Skeletal muscle satellite cell (primary cell): ENCODE data around the gene TINCR. TPM values are rescaled to one million over a fixed set of nuclear protein-coding genes. Genes with fewer than 3 reads are reported as not detected.
"Not testable (repeated sequence)": the region's sequence is repeated elsewhere in the genome, so short reads cannot be mapped to it uniquely, and the experiment has no call there.

Experiments used
- H3K27me3 ChIP-seq: 2 replicates; pipeline ENCODE4 v1.7.0; 2013; ENCODE audit warnings: low read length; ENCODE audit not compliant: control insufficient read depth, insufficient read depth
- H3K36me3 ChIP-seq: 2 replicates; pipeline ENCODE4 v1.7.0; 2013; ENCODE audit warnings: mild to moderate bottlenecking, control low read depth, low read length; ENCODE audit not compliant: insufficient read depth
- H3K4me1 ChIP-seq: 2 replicates; pipeline ENCODE4 v1.7.0; 2013; ENCODE audit warnings: low read length; ENCODE audit not compliant: control insufficient read depth, insufficient read depth
- H3K4me2 ChIP-seq: 2 replicates; pipeline ENCODE4 v1.7.0; 2013; ENCODE audit warnings: mild to moderate bottlenecking, low read length
- H3K4me3 ChIP-seq: 2 replicates; pipeline ENCODE4 v1.7.0; 2013; ENCODE audit warnings: low read length
- H3K9ac ChIP-seq: 2 replicates; pipeline ENCODE4 v1.7.0; 2013; ENCODE audit warnings: mild to moderate bottlenecking, low read depth, low read length, moderate library complexity
- H3K9me3 ChIP-seq: replicated peaks from 2 replicates; pipeline ENCODE4 v1.7.0; 2013; ENCODE audit warnings: mild to moderate bottlenecking, control low read depth, low read length
- total RNA-seq: library from RNA; depleted of rRNA; stranded (reverse); fragments of >200 nt; gene quantifications from 2 replicates; pipeline ENCODE4 v1.2.3, GENCODE V29; 2012; rRNA removed

TINCR gene
- total RNA-seq, result 0.44 TPM in 1 of 2 replicates, not detected in the other

DNA sequence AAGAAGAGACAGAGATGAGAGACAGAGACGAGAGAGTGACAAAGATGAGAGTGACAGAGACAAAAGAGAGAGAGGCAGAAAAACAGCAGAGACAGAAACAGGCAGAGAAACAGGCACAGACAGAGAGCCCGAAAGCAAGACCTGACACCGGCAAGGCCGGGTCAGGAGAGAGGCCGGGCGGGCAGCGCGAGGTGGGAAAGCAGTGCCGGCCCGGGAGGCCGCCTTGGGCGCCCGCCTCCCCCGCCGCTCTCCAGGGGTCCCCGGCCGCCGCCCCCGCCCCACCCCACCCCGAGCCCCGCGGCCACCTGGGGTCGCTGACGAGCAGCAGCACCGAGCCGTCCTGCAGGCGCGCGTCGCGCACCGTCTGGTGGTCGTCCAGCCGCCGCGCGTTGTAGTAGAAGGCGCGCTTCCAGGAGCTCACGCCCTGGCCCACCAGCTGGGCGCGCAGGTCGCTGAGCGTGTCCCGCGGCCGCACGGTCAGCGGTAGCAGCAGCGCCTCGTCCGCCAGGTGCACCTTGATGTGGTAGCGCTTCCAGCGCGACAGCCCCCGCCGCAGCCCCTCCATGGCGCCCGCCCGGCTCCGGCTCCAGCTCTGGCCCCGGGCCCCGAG is at the start of gene TINCR:
Gene TINCR (minus strand): TSS at position 594 of the 610 bp plus-strand sequence.
- Histone ChIP-seq H3K4me2 (peak within 1 kb of the TSS; percentile 49), H3K4me3 (no peak within 1 kb of the TSS), H3K9me3 (no peaks in the 10 kb centered on the region), H3K4me1 (no peaks in the 10 kb centered on the region), H3K9ac (no peak within 1 kb of the TSS), H3K27me3 (peaks cover 45% of the 10 kb centered on the region), H3K36me3 (no peaks in the 10 kb centered on the region)

DNA sequence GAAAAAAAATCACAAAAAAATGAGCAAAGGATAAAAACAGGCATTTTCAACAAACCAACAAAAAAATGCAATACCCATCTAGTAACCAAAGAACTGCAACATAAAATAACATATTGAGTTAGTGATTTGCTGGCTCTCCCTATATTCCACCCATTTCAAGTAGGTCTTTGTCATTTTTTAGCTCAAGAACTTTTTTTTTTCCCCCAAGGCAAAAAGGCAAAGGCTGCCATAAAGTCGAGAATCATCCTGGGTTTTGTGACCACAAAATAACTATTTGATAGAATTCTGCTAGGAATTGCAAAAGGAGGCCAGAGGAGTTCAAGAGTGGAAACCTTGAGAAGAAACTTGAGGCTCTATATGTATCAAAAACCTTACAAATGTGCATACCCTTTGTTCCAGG is 49.3 kb upstream of the TINCR start:
- Histone ChIP-seq H3K9me3 (no peaks in the 10 kb centered on the region), H3K36me3 (peaks cover 76% of the 10 kb centered on the region), H3K4me2 (no peak overlapping the region), H3K27me3 (no peaks in the 10 kb centered on the region), H3K4me1 (peaks cover 36% of the 10 kb centered on the region), H3K9ac (no peak overlapping the region), H3K4me3 (no peak overlapping the region)

DNA sequence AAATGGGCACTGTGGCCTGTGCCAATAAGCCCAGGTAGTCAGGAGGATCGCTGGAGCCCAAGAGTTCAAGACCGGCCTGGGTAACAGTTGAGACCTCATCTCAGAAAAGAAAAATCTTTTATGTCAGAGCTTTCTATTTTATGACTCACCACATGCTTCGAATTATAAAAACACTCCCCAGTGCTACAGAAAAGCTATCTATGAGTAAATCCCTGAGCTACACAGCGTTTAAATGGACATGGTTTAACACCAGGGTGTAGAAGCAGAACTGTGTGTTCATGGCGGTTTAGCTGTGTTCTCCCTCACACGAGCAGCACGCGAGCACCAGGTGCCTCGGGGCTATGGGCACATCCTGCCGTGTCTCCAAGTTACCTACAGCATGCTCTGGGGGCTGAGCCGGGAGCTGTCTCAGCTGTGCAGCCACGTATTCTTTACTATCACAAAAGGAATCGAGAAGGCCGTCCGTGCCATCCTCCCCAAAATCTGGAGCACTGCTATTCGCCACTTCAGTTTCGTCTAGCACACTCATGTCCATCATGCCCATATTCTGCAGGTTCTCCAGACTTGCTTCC is 48.1 kb upstream of the TINCR start:
- Histone ChIP-seq H3K27me3 (no peaks in the 10 kb centered on the region), H3K9ac (no peak overlapping the region), H3K4me3 (no peak overlapping the region), H3K36me3 (peaks cover 78% of the 10 kb centered on the region), H3K4me1 (peaks cover 27% of the 10 kb centered on the region), H3K9me3 (no peaks in the 10 kb centered on the region), H3K4me2 (no peak overlapping the region)

DNA sequence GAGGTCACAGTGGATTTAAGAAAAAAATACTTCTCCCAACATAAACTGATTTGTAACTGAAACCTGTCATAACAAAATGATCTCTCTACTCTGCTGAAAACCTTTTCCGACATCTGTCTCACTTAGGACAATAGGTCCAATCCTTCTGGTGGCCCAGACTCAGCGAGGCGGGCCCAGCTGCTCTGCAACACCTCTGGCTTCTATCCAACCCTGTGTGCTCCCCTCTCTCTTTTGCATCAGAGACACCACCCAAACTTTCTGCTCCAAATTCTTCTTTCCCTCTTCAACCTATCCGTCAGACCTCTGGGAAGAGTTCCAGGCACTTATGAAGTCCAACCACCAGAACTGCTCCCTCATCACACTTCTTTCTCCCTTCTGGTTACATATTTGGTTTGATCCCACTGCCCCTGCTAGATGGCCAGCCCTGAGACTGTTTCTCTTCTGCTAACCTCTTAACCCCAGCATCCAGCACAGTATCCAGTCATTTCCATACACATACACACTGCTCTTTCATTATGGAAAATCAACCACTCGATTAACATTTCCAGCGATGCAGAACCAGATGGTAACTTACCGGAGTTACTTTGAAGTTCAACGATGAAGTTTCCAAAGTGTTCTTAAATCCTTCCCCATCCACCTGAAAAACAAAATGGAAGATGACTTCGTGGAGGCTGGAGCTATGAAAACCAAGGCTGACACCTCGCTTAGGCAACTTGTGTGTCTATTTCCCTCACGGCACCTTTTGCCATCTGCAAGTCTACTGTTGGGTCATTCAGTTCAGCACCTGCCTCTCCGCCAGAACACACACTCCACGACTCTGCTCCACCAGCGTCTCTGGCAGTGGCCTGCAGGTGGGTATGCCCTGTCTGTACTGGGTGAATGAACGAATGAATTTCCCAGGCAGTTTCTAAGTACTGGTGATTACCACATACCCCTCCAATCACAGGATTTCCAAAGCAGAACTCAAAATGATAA is 45.4 kb upstream of the TINCR start:
- Histone ChIP-seq H3K9ac (no peak overlapping the region), H3K4me1 (peaks cover 18% of the 10 kb centered on the region), H3K4me2 (no peak overlapping the region), H3K9me3 (no peaks in the 10 kb centered on the region), H3K27me3 (no peaks in the 10 kb centered on the region), H3K36me3 (peaks cover 77% of the 10 kb centered on the region), H3K4me3 (no peak overlapping the region)

DNA sequence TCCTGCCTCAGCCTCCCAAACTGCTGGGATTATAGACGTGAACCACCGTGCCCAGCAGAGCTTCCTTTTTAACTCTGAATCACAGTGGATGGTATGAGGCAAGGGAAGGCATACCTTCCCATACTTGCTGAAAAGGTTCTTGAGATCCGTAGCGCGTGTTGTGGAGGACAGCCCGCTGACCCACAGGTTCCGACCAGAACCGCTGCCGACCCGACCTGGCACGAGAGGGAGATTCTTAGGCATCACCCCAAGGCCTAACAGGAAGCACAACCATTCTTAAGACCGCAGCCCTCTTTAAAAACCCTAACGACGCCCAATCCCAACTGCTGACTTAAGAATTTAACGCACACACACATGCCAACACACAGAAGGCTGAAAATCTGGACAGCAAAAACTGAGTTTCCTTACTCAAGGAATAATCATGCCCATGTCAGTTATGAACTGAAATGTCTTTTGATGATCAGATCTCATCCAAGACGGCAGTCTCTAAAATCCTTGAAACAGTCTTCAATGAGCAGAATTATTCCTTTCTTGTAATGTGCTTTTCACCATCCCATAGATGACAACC is 42.2 kb upstream of the TINCR start:
- Histone ChIP-seq H3K9me3 (no peaks in the 10 kb centered on the region), H3K36me3 (peaks cover 78% of the 10 kb centered on the region), H3K4me1 (peaks cover 13% of the 10 kb centered on the region), H3K27me3 (no peaks in the 10 kb centered on the region), H3K4me2 (no peak overlapping the region), H3K4me3 (no peak overlapping the region), H3K9ac (no peak overlapping the region)

DNA sequence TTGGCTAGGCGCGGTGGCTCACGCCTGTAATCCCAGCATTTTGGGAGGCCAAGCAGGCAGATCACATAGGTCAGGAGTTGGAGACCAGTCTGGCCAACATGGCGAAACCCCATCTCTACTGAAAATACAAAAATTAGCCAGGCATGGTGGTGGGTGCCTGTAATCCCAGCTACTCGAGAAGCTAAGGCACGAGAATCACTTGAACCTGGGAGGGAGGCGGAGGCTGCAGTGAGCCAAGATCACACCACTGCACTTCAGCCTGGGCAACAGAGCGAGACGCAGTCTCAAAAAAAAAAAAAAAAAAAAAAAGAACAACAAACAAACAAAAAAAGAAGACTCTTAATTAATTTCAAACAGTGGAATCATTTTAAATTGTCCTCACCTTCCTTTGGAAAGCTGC is 41.0 kb upstream of the TINCR start:
- H3K36me3 ChIP-seq, result peaks cover 78% of the 10 kb centered on the region
- H3K9ac ChIP-seq, H3K27me3 ChIP-seq, H3K4me1 ChIP-seq, H3K9me3 ChIP-seq, H3K4me3 ChIP-seq, H3K4me2 ChIP-seq: not testable (repeated sequence)

DNA sequence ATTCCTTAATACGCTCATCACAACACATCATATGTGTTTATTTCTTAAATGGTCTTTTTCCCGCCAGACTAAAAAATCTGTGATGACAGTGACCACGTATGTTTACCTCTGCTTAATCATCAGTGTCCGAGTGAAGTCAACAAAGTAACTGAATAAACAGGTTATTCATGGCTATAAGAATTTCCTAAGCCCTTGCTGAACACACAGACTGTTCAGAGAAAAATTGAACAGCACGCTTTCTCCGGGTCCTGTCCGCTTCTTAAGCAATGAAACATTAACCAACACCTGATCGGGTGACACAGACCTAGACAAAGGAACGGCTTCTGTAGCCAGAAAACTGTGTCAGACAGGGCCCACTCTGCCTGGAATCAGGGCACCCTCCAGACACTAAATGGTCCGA is 40.5 kb upstream of the TINCR start:
- Histone ChIP-seq H3K36me3 (peaks cover 78% of the 10 kb centered on the region), H3K9ac (no peak overlapping the region), H3K4me2 (no peak overlapping the region)

DNA sequence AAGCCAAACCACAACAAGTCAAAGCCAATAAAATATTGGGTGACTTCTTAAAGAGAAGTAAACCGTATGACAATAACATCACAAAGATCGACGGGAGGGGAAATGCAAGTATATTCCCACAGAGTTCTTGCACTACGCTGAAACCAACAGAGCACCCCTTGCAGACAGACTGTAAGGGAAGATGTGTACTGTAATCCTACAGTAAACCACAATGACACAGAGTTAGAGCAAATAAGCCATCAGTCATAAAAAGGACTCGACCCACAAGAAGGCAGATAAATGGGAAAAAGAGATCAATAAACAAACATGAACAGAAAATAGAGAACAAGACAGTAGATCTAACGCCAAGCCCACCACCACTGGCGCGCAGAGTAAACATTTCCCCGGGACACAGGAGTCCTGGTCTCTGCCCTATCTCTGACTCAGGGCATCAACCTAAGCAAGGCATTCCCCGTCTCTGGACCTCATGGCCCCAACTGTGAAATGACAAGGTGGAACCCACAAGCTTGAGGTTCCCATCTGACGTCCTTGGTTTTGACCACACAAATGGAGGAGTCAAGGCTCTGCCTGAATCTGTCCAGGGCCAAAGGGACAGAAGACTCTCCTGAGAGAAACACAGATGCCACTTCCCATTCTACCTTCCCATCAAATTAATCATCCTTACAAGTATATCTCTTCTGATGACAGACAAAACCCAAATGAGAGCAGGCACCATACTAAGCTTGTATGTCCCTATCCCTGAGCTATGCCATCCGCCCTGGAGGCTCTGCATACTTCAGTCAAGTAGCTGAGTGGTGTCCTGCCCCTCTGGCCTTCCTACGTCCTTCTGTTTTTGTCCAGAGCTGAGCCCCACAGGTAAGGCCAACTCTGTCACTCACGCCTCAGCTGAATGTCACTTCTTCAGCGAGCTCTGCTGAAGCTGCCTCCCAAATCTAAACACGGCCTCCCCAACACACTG is 39.8 kb upstream of the TINCR start:
- Histone ChIP-seq H3K36me3 (peaks cover 74% of the 10 kb centered on the region), H3K9me3 (no peaks in the 10 kb centered on the region), H3K27me3 (no peaks in the 10 kb centered on the region), H3K4me3 (no peak overlapping the region), H3K4me2 (no peak overlapping the region), H3K9ac (no peak overlapping the region), H3K4me1 (peaks cover 7% of the 10 kb centered on the region)

More for the DNA sequence above, 40.5 kb upstream of the TINCR start:
- no peaks in the 10 kb centered on the region for H3K9me3 ChIP-seq
- H3K4me3 ChIP-seq, result no peak overlapping the region
- peaks cover 7% of the 10 kb centered on the region for H3K4me1 ChIP-seq
- H3K27me3 ChIP-seq, result no peaks in the 10 kb centered on the region

DNA sequence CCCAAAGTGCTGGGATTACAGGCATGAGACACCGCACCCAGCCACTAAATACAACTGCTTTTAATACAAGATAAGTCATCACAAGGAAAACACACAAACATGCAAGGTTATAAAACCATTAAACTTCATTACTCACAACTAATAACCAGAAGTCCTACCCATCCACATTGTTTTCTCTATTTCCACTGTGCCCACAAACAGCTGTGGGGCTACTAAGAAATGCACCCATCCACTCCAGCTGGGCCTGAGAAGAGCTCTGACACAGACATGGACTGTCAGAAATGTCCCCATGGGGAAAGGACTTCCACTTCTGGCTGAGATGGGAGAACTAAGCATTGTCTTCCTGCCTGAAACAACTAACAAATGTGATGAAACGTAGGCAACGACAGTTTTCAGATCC is 37.6 kb upstream of the TINCR start:
- Histone ChIP-seq H3K4me3 (no peak overlapping the region), H3K36me3 (peaks cover 72% of the 10 kb centered on the region), H3K4me1 (peaks cover 7% of the 10 kb centered on the region), H3K9me3 (no peaks in the 10 kb centered on the region), H3K9ac (no peak overlapping the region), H3K27me3 (no peaks in the 10 kb centered on the region), H3K4me2 (no peak overlapping the region)

DNA sequence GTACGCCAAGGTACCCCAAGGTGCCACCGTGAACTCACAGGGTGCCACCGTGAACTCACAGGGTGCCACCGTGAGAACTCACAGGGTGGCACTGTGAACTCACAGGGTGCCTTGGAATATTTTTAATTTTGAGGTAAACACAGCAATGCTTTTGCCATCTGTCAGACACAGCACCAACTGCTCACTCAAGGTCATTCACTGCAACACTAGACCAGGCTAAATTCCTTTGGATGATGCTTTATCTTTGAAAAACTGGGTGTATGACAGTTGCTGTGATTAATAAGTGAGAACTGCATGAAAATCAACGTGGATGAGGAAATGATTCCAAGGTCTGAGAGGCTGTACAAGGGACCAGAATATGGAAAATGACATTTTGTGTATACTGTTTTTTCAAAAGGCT is 35.9 kb upstream of the TINCR start:
- Histone ChIP-seq H3K27me3 (no peaks in the 10 kb centered on the region), H3K36me3 (peaks cover 78% of the 10 kb centered on the region), H3K4me1 (peaks cover 7% of the 10 kb centered on the region), H3K9ac (no peak overlapping the region), H3K9me3 (no peaks in the 10 kb centered on the region), H3K4me3 (no peak overlapping the region), H3K4me2 (no peak overlapping the region)
